GM19035 (cell line): ENCODE data around the gene MLIP.
"Not testable (repeated sequence)": the region's sequence is repeated elsewhere in the genome, so short reads cannot be mapped to it uniquely, and the experiment has no call there.

ENCODE experiments used
- ATAC-seq: cut with Tn5 transposase; IDR thresholded peaks from one replicate; pipeline ENCODE4 v1.9.1; 2021; ENCODE audit not compliant: unreplicated experiment

MLIP gene

GRCh38 chr6:54209983-54210382, 98.7 kb downstream of the MLIP start:
- not testable (repeated sequence) for ATAC-seq

DNA sequence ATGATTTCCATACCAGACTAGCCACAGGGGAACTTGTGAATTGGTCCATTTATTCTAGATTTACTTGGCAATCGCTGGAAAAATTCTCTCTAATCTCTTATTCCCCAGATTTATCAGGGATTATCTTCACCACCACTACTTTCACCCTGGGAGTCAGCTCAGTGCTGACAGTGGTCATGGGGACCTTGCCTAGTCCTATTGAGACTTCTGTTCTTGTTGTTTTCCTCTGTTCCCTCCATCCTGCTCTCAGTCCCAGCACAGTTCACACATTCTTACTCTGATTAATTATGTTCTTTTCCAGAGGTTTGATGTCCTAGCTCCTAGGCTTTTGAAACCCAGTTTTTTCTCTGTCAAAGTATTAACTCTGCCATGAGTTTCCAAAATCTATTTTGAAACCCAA, 103.0 kb downstream of the MLIP start:
- no peak for ATAC-seq

DNA sequence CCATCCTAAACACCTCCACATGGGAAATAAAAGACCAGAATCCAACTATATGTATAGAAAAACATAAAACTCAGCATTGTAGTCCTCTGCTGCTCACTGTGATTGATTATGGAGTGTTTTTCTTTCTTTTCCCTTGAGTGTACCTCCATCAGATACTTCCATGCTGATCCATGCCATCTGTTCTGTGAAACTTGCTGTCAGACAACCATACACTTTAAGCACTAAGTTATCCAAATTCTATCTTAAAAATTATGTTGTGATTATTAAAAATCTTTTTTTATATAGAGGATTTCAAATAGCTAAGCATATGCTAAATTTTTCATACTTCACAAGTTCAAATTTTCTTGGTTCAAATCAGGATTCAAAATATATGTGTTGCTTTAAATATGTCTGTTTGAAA, 105.1 kb downstream of the MLIP start:
- no peak for ATAC-seq

DNA sequence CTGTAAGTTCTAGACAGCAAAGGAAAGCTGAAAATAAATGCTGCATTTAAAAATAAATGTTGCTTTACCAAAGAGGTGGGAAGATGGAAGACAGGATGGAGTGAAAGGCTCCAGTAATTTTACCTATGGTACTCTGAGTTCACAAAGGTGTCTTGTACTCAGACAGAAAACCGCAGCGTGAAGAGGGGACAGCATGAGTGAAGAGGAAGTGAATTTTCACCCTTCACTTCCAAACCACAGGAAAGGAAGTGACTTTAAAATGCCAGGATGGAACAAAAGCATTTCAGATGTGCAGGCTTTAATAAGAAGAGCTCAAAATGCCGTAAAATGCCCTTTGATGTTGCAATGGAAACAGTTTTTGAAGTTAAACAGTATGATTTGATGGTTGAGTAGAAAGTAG, 105.8 kb downstream of the MLIP start:
- no peak for ATAC-seq

GRCh38 chr6:54222217-54222616, 111.0 kb downstream of the MLIP start:
- ATAC-seq: no peak

DNA sequence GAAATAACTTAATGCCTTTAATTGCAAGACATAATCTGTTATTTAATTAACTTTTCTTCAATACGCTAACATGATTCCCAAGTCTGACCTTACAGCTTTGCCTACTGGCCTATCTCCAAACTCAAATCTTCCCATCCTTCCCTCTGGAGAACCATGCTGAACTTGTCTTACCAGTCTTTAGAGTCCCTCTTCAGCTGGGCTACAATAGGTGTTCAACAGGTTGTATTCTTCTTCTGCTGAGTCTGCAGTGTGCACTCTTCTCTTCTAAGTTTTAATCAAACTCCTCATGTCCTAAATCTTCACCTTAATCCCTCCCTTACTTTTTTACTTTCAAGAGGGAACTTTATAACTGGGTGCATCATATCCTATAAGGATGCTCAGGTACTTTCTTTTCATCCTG, 121.5 kb downstream of the MLIP start:
- ATAC-seq: no peak

GRCh38 chr6:54234539-54234938, 123.3 kb downstream of the MLIP start:
- ATAC-seq: no peak

GRCh38 chr6:54236984-54237383, 125.7 kb downstream of the MLIP start:
- no peak for ATAC-seq

DNA sequence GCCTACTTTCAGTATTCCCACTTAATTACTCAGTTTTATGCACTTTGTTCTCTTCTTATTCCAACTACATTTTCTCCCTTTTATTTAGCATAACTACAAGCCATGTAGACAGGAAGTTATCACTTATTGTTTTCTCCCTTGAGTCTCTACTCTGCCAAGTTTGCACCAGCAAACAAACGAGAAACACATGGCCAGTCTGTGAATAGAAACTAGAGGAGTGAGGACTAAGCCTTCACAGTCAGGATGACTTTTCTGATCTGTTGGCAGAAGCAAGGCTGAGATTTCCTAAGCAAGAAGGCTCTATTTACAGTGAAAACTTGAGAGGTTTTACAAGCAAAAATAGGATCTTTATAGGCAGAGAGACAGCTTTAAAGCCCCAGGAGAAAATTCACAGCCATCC, 127.2 kb downstream of the MLIP start:
- no peak for ATAC-seq

GRCh38 chr6:54243699-54244098, 132.5 kb downstream of the MLIP start:
- no peak for ATAC-seq

- no peak for ATAC-seq
Measured at GRCh38 chr6:54244430-54244829, 133.2 kb downstream of the MLIP start.

GRCh38 chr6:54245265-54245664, 134.0 kb downstream of the MLIP start:
- no peak for ATAC-seq

- no peak for ATAC-seq
Measured at GRCh38 chr6:54248319-54248718, 137.1 kb downstream of the MLIP start.

GRCh38 chr6:54248994-54249393, 137.8 kb downstream of the MLIP start:
- ATAC-seq: no peak

DNA sequence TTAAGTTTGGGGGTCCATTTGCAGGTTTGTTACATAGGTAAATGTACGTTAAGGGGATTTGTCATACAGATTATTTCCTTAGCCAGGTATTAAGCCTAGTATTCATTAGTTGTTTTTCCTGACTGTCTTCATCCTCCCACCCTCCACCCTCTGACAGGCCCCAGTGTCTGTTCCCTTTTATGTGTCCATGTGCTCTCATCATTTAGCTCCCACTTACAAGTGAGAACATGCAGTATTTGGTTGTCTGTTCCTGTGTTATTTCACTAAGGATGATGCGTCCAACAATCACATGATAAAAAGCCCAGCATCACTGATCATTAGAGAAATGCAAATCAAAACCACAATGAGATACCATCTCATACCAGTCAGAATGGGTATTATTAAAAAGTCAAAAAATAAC, 138.6 kb downstream of the MLIP start:
- ATAC-seq: not testable (repeated sequence)

DNA sequence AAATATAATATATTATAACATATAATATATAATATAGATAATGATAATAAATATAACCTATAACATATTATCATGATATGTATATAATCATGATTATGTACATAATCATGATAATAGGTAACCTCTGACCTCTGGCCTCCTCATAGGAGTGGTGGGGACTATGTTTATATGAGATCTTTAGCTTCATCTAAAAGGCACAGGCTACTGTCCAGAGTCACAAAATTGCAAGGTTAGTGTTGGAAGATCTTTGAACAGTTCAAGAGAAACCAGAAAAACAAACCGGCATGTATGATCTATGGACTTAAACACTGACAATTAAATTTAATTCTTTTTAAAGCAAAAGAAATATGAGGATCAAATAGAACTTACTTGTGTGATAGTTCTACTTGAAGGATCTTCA, 141.3 kb downstream of the MLIP start:
- ATAC-seq: no peak

GRCh38 chr6:54252916-54253315, 141.7 kb downstream of the MLIP start:
- no peak for ATAC-seq

GRCh38 chr6:54254886-54255285, 143.6 kb downstream of the MLIP start:
- ATAC-seq: no peak

- no peak for ATAC-seq
Measured at GRCh38 chr6:54255886-54256285, 144.6 kb downstream of the MLIP start.

DNA sequence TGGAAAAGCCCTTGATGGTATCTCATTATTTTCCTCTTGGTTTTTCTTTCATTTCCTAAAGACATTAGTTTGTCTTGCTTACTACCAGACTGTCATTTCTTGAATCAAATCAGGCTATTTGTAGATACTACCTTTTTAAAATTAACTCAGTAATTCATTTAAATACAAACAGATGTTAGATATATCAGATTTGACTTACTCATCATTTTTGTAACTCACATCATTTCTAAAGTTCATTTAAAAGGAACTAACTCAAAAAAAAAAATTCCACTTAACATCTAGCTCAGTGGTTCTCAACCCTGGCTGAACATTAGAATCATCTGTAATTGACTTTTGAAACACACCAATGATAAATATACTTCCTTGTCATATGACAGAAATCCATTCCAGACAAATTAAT, 148.8 kb downstream of the MLIP start:
- no peak for ATAC-seq

GRCh38 chr6:54262499-54262898, 151.3 kb downstream of the MLIP start:
- ATAC-seq: no peak

DNA sequence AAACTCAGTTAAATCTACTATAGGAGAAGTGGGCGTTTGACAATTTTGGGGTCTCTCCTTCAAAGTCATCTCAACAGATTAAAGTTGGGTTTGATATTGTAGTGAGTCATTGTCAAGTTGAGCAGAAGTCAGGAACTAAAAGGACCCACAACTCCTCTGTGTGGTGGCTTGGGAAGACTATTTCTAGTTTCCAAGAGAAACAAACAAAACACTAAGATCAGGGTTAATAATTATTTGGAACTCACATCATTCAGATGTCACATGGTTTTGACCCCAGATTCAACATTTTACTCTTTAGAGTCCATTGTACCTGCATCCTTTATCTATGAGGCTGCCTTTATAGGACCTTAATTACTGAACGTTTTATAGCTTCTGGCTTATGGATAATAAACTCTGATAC, 151.7 kb downstream of the MLIP start:
- ATAC-seq: no peak

GRCh38 chr6:54264581-54265272, 153.5 kb downstream of the MLIP start:
- ATAC-seq: no peak
